OCI-LY1 (cell line): ENCODE measurements around the gene FBXL17.

Experiments
- CTCF ChIP-seq: fragments of 200-600 bp; sonication (generic), shearing (Covaris generic); IDR thresholded peaks from 2 replicates; pipeline ENCODE4 v1.5.1; 2017; ENCODE audit warnings: mild to moderate bottlenecking, antibody characterized with exemption, low read length, moderate library complexity, mixed read lengths
- EZH2 ChIP-seq: fragments of 200-600 bp; sonication (generic), shearing (Covaris generic); IDR thresholded peaks from 2 replicates; pipeline ENCODE4 v1.8.0; 2017; ENCODE audit warnings: borderline replicate concordance, mixed run types, mild to moderate bottlenecking, antibody characterized with exemption, low read length, moderate library complexity, mixed read lengths

- TF ChIP-seq EZH2 (no peak), CTCF (no peak)
Observed at GRCh38 chr5:108102463-108102862, 279.4 kb downstream of the FBXL17 start.
